ENCODE measurements around the gene ADGRB2. TPM values are rescaled to one million over a fixed set of nuclear protein-coding genes. Genes with fewer than 3 reads are reported as not detected.

The ADGRB2 gene
- total RNA-seq, 4 donors from 2014 or later: 2.2 to 4.6 (median 3.3) TPM

DNA sequence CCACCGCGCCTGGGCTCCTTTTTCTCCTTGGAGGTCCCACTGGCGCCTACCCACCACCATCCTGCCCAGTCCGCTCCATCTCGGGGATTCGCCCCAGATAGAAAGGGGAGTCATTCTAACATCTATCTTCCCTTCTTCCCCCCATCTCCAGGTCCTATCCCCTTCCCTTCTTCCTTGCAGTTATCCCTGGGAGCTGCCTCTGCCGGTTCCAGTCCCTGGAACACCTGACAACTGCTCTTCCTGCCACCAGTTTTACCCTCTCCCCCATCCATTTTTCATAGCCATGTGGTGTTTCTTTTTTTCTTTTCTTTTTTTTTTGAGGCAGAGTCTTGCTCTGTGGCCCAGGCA lies 48.3 kb downstream of the ADGRB2 start:
- no peak for DNase-seq (ENCODE audit: low spot score in 2 of 2)
- intact Hi-C loops (cut with DNase I; ENCODE audit: low total_unique reads): no loop called here
- H3K4me3 ChIP-seq (ENCODE audit: low read depth, poor library complexity, severe bottlenecking): no peak overlapping the region
- 7 to 13% methylated on average over 7 of the region's 7 CpGs for WGBS, 2 donors
- TF ChIP-seq POLR2A (IDR thresholded peaks at IDR 0.05): no peak

DNA sequence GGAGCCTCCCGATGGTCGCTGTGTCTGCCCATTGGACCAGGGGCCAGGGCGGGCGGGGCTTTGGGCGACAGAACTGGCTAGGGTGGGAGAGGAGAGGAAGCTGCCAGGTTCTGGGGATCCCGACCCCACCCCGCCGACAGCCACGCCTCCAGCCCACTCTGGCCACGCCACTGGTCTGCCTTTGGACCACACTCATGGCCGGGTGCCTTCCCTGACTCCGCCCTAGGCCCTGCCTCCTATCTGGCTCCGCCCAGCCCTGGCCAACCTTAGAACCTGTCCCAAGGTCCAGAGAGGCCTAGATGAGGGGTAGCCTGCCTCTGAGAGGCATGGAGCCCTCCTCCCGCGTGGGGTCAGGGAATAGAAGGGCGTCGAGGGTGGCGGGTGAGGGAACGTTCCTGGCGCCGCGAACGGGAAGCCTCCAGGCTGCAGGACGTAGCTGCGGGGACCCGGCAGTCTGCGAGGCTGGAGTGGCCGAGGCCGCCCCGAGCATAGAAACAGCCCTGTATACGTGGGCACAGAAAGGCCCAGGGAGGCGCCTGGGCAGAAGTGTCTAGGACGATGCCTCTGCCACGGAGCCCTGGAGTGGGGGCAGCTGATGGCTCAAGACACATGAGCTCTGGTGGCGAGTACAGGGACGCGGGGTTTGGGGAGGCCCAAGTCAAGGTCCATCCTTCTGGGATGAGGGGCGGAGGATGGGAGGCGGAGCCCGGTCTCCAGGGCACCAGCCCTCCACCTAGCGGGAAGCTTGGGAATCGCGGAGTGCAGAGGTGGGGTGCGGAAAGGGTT lies 48.9 kb downstream of the ADGRB2 start:
- intact Hi-C loops (cut with DNase I; ENCODE audit: low total_unique reads): no loop called here
- DNase-seq (ENCODE audit: low spot score in 2 of 2): peak; percentile 89 to 99
- no peak overlapping the region for H3K4me3 ChIP-seq (ENCODE audit: low read depth, poor library complexity, severe bottlenecking)
- TF ChIP-seq, protein P1, sequence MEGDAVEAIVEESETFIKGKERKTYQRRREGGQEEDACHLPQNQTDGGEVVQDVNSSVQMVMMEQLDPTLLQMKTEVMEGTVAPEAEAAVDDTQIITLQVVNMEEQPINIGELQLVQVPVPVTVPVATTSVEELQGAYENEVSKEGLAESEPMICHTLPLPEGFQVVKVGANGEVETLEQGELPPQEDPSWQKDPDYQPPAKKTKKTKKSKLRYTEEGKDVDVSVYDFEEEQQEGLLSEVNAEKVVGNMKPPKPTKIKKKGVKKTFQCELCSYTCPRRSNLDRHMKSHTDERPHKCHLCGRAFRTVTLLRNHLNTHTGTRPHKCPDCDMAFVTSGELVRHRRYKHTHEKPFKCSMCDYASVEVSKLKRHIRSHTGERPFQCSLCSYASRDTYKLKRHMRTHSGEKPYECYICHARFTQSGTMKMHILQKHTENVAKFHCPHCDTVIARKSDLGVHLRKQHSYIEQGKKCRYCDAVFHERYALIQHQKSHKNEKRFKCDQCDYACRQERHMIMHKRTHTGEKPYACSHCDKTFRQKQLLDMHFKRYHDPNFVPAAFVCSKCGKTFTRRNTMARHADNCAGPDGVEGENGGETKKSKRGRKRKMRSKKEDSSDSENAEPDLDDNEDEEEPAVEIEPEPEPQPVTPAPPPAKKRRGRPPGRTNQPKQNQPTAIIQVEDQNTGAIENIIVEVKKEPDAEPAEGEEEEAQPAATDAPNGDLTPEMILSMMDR (IDR thresholded peaks at IDR 0.05): peak in 1 of 3 donors; percentile 21
- TF ChIP-seq POLR2A (IDR thresholded peaks at IDR 0.05): no peak
- 4 to 18% methylated on average over 30 to 35 of the region's 44 CpGs for WGBS, 2 donors

DNA sequence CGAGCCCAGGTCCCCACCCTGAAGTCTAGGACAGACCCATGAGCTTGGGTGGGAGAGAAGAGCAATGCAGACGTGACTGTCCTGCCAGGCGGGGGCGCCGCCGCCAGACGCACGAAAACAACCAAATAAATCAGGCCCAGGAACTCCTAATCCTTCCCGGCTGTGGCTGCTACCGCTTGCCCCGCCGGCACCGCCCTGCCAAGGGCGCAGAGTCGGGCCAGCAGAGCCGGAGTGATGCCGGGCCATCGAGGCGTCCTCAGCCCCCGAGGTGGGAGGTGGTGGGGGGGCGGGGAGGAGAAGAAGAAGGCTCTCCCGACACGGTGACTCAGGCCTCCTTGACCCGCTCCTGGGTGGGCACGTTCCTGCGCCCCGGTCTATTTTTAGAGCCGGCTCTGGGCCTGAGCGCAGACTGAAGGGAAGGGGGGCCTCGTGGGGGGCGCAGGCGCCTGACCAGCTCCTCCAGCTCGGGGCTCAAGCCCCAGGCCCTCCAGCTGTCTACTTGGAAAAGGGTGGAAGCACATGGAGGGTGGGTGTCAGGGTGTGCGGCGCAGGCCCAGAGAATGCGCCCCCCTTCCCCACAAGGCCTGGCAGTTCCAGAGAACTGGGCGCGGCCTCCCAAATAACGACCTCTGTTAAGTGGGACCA lies 49.6 kb downstream of the ADGRB2 start:
- intact Hi-C loops (cut with DNase I; ENCODE audit: low total_unique reads): no loop called here
- peak; percentile 75 to 96 for DNase-seq (ENCODE audit: low spot score in 2 of 2)
- TF ChIP-seq, protein P1 (IDR thresholded peaks at IDR 0.05): no peak
- TF ChIP-seq POLR2A (IDR thresholded peaks at IDR 0.05): no peak
- 9 to 11% methylated on average over 15 to 33 of the region's 39 CpGs for WGBS, 2 donors
- H3K4me3 ChIP-seq (ENCODE audit: low read depth, poor library complexity, severe bottlenecking): no peak overlapping the region

DNA sequence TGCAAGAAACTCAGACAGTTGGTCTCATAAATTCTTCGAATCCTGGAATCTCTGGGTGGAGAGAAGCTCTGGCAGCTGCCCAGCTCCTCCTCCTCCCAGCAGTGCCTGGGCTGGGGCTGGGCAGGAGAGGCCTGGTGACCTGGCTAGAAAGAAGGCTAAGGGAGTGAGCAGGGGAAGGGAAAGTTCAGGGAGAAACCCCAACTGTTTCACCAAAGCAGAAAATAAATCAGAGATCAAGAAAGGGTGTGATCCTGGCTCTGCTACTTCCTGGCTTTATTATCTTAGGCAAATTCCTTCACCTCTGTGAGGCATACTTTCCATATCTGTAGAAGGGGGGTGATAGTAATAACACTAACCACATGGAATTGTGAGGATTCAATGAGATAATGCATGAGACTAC lies 51.5 kb downstream of the ADGRB2 start:
- no peak for DNase-seq (ENCODE audit: low spot score in 2 of 2)
- H3K4me3 ChIP-seq (ENCODE audit: low read depth, poor library complexity, severe bottlenecking): no peak overlapping the region
- WGBS, 2 donors: 13 to 21% methylated on average over 1 of the region's 1 CpG
- TF ChIP-seq, protein P1 (IDR thresholded peaks at IDR 0.05): no peak
- no peak for TF ChIP-seq POLR2A (IDR thresholded peaks at IDR 0.05)
- intact Hi-C loops (cut with DNase I; ENCODE audit: low total_unique reads): no loop called here

DNA sequence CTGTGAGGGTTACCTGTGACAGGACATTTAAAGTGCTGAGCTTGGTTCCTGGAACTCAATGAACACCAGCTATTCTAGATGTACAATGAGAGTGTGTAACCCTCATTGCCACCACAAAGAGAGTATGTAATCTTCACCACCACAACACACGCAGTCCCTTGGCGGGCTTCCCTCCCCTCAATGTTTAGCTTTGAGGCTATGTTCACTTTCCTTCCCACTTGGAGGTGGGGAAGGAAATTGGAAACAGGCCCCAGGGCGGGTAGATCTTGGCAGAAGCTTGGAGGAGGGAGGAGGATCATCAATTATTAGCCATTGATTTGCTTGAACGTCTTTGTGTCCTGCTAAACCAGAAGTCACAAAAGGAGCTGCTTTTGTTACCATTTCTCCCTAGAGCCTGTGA lies 52.1 kb downstream of the ADGRB2 start:
- no peak for DNase-seq (ENCODE audit: low spot score in 2 of 2)
- WGBS, 2 donors: 41 to 42% methylated on average over 4 of the region's 4 CpGs

DNA sequence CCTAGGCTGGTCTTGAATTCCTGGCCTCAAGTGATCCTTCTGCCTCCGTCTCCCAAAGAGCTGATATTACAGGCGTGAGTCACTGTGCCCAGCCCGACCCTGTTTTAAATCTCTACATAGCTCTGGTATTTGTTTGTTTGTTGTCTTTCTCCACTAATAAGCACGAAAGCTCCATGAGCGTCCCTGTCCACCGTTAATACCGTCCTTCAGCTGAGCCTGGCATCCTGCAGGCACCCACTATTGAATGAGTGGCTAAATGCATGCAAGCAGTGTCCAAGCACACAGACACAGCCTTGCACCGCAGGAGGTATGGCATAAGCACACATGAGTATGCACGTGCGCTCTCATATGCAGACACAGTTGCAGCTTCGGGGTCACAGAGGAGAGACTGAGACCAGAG lies 55.8 kb downstream of the ADGRB2 start:
- intact Hi-C loops (cut with DNase I; ENCODE audit: low total_unique reads): no loop called here
- no peak for DNase-seq (ENCODE audit: low spot score in 2 of 2)
- WGBS, 2 donors: 56 to 64% methylated on average over 11 of the region's 11 CpGs
- TF ChIP-seq POLR2A (IDR thresholded peaks at IDR 0.05): no peak
- TF ChIP-seq, protein P1 (IDR thresholded peaks at IDR 0.05): no peak
- no peak overlapping the region for H3K4me3 ChIP-seq (ENCODE audit: low read depth, poor library complexity, severe bottlenecking)

More for the DNA sequence above, 52.1 kb downstream of the ADGRB2 start:
- TF ChIP-seq, protein P1 (IDR thresholded peaks at IDR 0.05): no peak
- no peak for TF ChIP-seq POLR2A (IDR thresholded peaks at IDR 0.05)
- H3K4me3 ChIP-seq (ENCODE audit: low read depth, poor library complexity, severe bottlenecking): no peak overlapping the region
- intact Hi-C loops (cut with DNase I; ENCODE audit: low total_unique reads): no loop called here

Data from lower leg skin (tissue), 4 donors.